ENCODE measurements around the gene PACS2.
A peak's percentile ranks its signal among the peaks of the same experiment; 100 is the strongest.
"Not testable (repeated sequence)": the region's sequence is repeated elsewhere in the genome, so short reads cannot be mapped to it uniquely, and the experiment has no call there.

The PACS2 gene

GRCh38 chr14:105314287-105315200 lies at the start of gene PACS2:
Gene PACS2, plus strand, starts transcription at chr14:105314748. Its CDS starts 171 bp downstream, at chr14:105314919.
- DNase-seq = peak; percentile 79

- DNase-seq = no peak
These were observed 46.6 kb upstream of the PACS2 start for GRCh38 chr14:105267820-105268548.

GRCh38 chr14:105268736-105269354 lies 45.7 kb upstream of the PACS2 start:
- DNase-seq = no peak

- DNase-seq = no peak
These were observed 45.1 kb upstream of the PACS2 start for GRCh38 chr14:105269405-105269804.

GRCh38 chr14:105271224-105271890 lies 43.2 kb upstream of the PACS2 start:
- DNase-seq = no peak

- DNase-seq = no peak
These were observed 41.9 kb upstream of the PACS2 start for GRCh38 chr14:105272623-105273022.

GRCh38 chr14:105273062-105273461 lies 41.5 kb upstream of the PACS2 start:
- DNase-seq = no peak

- no peak for DNase-seq
These were observed 39.9 kb upstream of the PACS2 start for GRCh38 chr14:105274637-105275036.

- no peak for DNase-seq
These were observed 39.1 kb upstream of the PACS2 start for GRCh38 chr14:105275267-105275946.

- DNase-seq = not testable (repeated sequence)
These were observed 37.1 kb upstream of the PACS2 start for GRCh38 chr14:105277448-105277847.

- no peak for DNase-seq
These were observed 34.7 kb upstream of the PACS2 start for GRCh38 chr14:105279642-105280361.

- no peak for DNase-seq
These were observed 34.0 kb upstream of the PACS2 start for GRCh38 chr14:105280525-105280924.

GRCh38 chr14:105281371-105282097 lies 33.0 kb upstream of the PACS2 start:
- no peak for DNase-seq

- no peak for DNase-seq
These were observed 32.3 kb upstream of the PACS2 start for GRCh38 chr14:105282098-105282725.

GRCh38 chr14:105283028-105283427 lies 31.5 kb upstream of the PACS2 start:
- no peak for DNase-seq

GRCh38 chr14:105283899-105284298 lies 30.6 kb upstream of the PACS2 start:
- no peak for DNase-seq

GRCh38 chr14:105285174-105285573 lies 29.4 kb upstream of the PACS2 start:
- no peak for DNase-seq

- no peak for DNase-seq
These were observed 27.8 kb upstream of the PACS2 start for GRCh38 chr14:105286759-105287144.

- DNase-seq = no peak
These were observed 27.1 kb upstream of the PACS2 start for GRCh38 chr14:105287249-105288102.
